ENCODE measurements around the gene ZBTB3.
A peak's percentile ranks its signal among the peaks of the same experiment; 100 is the strongest.

- TF ChIP-seq CTCF (IDR thresholded peaks at IDR 0.05 in 2 of 3, conservative IDR thresholded peaks at IDR 0.05 in 1 of 3; ENCODE audit: insufficient read depth in 2 of 3, low read depth in 1 of 3, low read length in 3 of 3) (peak; percentile 22 to 57 (median 37); a peak in 3 of 6 replicates), GABPB2 (CRISPR knock-in tag; conservative IDR thresholded peaks at IDR 0.05) (no peak), TAF1 (IDR thresholded peaks at IDR 0.05; ENCODE audit: control insufficient read depth, extremely low read depth, insufficient read depth, low read length, severe bottlenecking) (no peak)
Observed at GRCh38 chr11:62732830-62733229, 21.1 kb downstream of the ZBTB3 start.

Data from K562 (cell line).